ENCODE data around the gene RNF168. TPM values are rescaled to one million over a fixed set of nuclear protein-coding genes. Genes with fewer than 3 reads are reported as not detected.
A peak's percentile ranks its signal among the peaks of the same experiment; 100 is the strongest.
"Not testable (repeated sequence)": the region's sequence is repeated elsewhere in the genome, so short reads cannot be mapped to it uniquely, and the experiment has no call there.

Gene RNF168
- total RNA-seq, 1 experiment from 2014 or later, result 18.9 TPM

DNA sequence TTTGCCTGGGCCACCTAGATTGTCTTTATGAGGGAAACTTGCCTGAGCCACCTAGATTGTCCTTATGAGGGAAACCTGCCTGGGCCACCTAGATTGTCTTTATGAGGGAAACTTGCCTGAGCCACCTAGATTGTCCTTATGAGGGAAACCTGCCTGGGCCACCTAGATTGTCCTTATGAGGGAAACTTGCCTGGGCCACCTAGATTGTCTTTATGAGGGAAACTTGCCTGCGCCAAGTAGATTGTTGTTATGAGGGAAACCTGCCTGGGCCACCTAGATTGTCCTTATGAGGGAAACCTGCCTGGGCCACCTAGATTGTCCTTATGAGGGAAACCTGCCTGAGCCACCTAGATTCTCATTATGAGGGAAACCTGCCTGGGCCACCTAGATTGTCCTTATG is 7.5 kb upstream of the RNF168 start:
- H3K4me1 Mint-ChIP-seq (ENCODE audit: low read depth, unreplicated experiment); H3K4me1 ChIP-seq; POLR2A ChIA-PET; intact Hi-C loops (cut with micrococcal nuclease; ENCODE audit: unreplicated experiment); DNase-seq; H3K36me3 Mint-ChIP-seq (ENCODE audit: insufficient read depth, unreplicated experiment); H3K4me3 Mint-ChIP-seq (ENCODE audit: unreplicated experiment); CTCF ChIA-PET; H3K27ac Mint-ChIP-seq (ENCODE audit: unreplicated experiment); H3K27me3 ChIP-seq (replicated peaks; ENCODE audit: control insufficient read depth, insufficient read depth, low read length); BruUV-seq (replicated peaks); H3K36me3 ChIP-seq (ENCODE audit: control insufficient read depth, insufficient read depth, low read length); H3K27me3 Mint-ChIP-seq (ENCODE audit: insufficient read depth, unreplicated experiment); H3K4me3 ChIP-seq (ENCODE audit: low read depth, low read length); H3K9me3 ChIP-seq: not testable (repeated sequence)
- peaks cover 32% of the 10 kb centered on the region for H3K9me3 Mint-ChIP-seq (ENCODE audit: unreplicated experiment)

DNA sequence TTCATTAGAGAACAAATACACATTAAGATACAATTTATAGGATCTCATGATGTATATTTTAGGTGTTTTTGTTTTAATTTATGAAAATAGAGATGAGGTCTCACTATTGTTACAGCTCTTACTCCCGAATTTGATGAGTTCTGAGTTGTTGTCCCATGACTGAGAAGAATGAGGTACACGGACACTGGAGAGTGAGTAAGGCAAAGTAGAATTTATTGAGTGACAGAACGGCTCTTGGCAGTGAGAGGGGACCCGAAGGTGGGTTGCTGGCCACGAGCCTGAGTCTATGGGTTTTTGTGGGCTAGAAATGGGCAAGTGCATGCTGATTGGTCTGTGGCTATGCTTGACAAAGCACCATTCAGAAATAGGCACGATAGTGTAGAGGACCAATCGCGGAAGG is 3.1 kb upstream of the RNF168 start:
- Histone ChIP-seq H3K4me1 (no peaks in the 10 kb centered on the region), H3K9me3 (peaks cover 9% of the 10 kb centered on the region; the same call in 1 of the 2 replicates), H3K4me3 (ENCODE audit: low read depth, low read length) (no peak overlapping the region), H3K27me3 (replicated peaks; ENCODE audit: control insufficient read depth, insufficient read depth, low read length) (no peaks in the 10 kb centered on the region), H3K36me3 (ENCODE audit: control insufficient read depth, insufficient read depth, low read length) (no peaks in the 10 kb centered on the region)
- no peaks in the 10 kb centered on the region for H3K4me1 Mint-ChIP-seq (ENCODE audit: low read depth, unreplicated experiment)
- peaks cover 19% of the 10 kb centered on the region for H3K36me3 Mint-ChIP-seq (ENCODE audit: insufficient read depth, unreplicated experiment)
- no peak for DNase-seq
- H3K9me3 Mint-ChIP-seq (ENCODE audit: unreplicated experiment), result peaks cover 29% of the 10 kb centered on the region
- CTCF ChIA-PET, result no interaction called here
- no TSS peak for BruUV-seq (replicated peaks)
- intact Hi-C loops (cut with micrococcal nuclease; ENCODE audit: unreplicated experiment), result no loop called here
- peaks cover 2% of the 10 kb centered on the region for H3K27me3 Mint-ChIP-seq (ENCODE audit: insufficient read depth, unreplicated experiment)
- TF ChIP-seq, protein P1, sequence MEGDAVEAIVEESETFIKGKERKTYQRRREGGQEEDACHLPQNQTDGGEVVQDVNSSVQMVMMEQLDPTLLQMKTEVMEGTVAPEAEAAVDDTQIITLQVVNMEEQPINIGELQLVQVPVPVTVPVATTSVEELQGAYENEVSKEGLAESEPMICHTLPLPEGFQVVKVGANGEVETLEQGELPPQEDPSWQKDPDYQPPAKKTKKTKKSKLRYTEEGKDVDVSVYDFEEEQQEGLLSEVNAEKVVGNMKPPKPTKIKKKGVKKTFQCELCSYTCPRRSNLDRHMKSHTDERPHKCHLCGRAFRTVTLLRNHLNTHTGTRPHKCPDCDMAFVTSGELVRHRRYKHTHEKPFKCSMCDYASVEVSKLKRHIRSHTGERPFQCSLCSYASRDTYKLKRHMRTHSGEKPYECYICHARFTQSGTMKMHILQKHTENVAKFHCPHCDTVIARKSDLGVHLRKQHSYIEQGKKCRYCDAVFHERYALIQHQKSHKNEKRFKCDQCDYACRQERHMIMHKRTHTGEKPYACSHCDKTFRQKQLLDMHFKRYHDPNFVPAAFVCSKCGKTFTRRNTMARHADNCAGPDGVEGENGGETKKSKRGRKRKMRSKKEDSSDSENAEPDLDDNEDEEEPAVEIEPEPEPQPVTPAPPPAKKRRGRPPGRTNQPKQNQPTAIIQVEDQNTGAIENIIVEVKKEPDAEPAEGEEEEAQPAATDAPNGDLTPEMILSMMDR (IDR thresholded peaks at IDR 0.05; ENCODE audit: insufficient read depth in 1 of 2, low read depth in 1 of 2, low read length in 1 of 2, severe bottlenecking in 1 of 2, unreplicated experiment in 1 of 2), result no peak
- H3K4me3 Mint-ChIP-seq (ENCODE audit: unreplicated experiment), result no peak overlapping the region
- no peak overlapping the region for H3K27ac Mint-ChIP-seq (ENCODE audit: unreplicated experiment)
- POLR2A ChIA-PET, result no interaction called here

DNA sequence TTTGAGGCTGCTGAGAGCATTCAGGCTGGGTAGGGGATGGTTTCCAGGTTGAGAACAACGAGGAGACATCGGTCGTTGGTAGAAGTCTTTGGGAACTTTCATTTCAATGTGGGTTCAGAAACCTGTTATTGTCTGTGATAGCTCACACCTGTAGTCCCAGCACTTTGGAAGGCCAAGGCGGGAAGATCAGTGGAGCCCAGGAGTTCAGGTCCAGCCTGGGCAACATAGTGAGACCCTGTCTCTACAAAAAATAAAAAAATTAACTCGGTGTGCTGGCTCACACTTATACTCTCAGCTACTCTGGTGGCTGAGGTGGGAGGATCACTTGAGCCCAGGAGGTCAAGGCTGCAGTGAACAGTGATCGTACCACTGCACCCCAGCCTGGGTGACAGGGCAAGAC is 988 bp upstream of the RNF168 start:
- Mint-ChIP-seq H3K27ac (ENCODE audit: unreplicated experiment) (no peak overlapping the region), H3K36me3 (ENCODE audit: insufficient read depth, unreplicated experiment) (peaks cover 33% of the 10 kb centered on the region), H3K9me3 (ENCODE audit: unreplicated experiment) (peaks cover 19% of the 10 kb centered on the region), H3K4me1 (ENCODE audit: low read depth, unreplicated experiment) (peaks cover 6% of the 10 kb centered on the region), H3K4me3 (ENCODE audit: unreplicated experiment) (no peak overlapping the region), H3K27me3 (ENCODE audit: insufficient read depth, unreplicated experiment) (no peaks in the 10 kb centered on the region)
- TF ChIP-seq, protein P1 (IDR thresholded peaks at IDR 0.05; ENCODE audit: insufficient read depth in 1 of 2, low read depth in 1 of 2, low read length in 1 of 2, severe bottlenecking in 1 of 2, unreplicated experiment in 1 of 2), result no peak
- Histone ChIP-seq H3K9me3 (peaks cover 9% of the 10 kb centered on the region; the same call in 1 of the 2 replicates), H3K27me3 (replicated peaks; ENCODE audit: control insufficient read depth, insufficient read depth, low read length) (no peaks in the 10 kb centered on the region), H3K36me3 (ENCODE audit: control insufficient read depth, insufficient read depth, low read length) (no peaks in the 10 kb centered on the region), H3K4me1 (peaks cover 6% of the 10 kb centered on the region; the same call in 1 of the 2 replicates), H3K4me3 (ENCODE audit: low read depth, low read length) (no peak overlapping the region)
- intact Hi-C loops (cut with micrococcal nuclease; ENCODE audit: unreplicated experiment), result no loop called here
- POLR2A ChIA-PET, result no interaction called here
- no TSS peak for BruUV-seq (replicated peaks)
- CTCF ChIA-PET, result no interaction called here
- DNase-seq, result no peak

DNA sequence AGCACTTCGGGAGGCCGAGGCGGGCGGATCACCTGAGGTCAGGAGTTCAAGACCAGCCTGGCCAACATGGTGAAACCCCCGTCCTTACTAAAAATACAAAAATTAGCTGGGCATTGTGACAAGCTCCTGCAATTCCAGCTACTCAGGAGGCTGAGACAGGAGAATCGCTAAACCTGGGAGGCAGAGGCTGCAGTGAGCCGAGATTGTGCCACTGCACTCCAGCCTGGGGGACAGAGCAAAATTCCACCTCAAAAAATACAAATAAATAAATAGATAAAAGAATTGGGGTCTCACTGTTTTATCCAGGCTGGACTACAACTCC is 470 bp upstream of the RNF168 start:
- POLR2A ChIA-PET, result not testable (repeated sequence)

More for the DNA sequence above, 470 bp upstream of the RNF168 start:
- H3K4me3 ChIP-seq (ENCODE audit: low read depth, low read length), result peak overlapping the region; percentile 19
- H3K4me1 ChIP-seq; H3K36me3 ChIP-seq (ENCODE audit: control insufficient read depth, insufficient read depth, low read length); H3K4me1 Mint-ChIP-seq (ENCODE audit: low read depth, unreplicated experiment); H3K27me3 Mint-ChIP-seq (ENCODE audit: insufficient read depth, unreplicated experiment); H3K27me3 ChIP-seq (replicated peaks; ENCODE audit: control insufficient read depth, insufficient read depth, low read length); H3K9me3 ChIP-seq; DNase-seq; intact Hi-C loops (cut with micrococcal nuclease; ENCODE audit: unreplicated experiment); BruUV-seq (replicated peaks); CTCF ChIA-PET: not testable (repeated sequence)
- H3K4me3 Mint-ChIP-seq (ENCODE audit: unreplicated experiment), result peak overlapping the region; percentile 90
- peaks cover 34% of the 10 kb centered on the region for H3K36me3 Mint-ChIP-seq (ENCODE audit: insufficient read depth, unreplicated experiment)
- H3K27ac Mint-ChIP-seq (ENCODE audit: unreplicated experiment), result peak overlapping the region; percentile 83
- H3K9me3 Mint-ChIP-seq (ENCODE audit: unreplicated experiment), result peaks cover 19% of the 10 kb centered on the region
